GM19239 (cell line): ENCODE measurements around the gene COG4.
"Not testable (repeated sequence)": the region's sequence is repeated elsewhere in the genome, so short reads cannot be mapped to it uniquely, and the experiment has no call there.

Experiments
- DNase-seq: peaks from one replicate; pipeline ENCODE4 v3.0.0; 2011; ENCODE audit warnings: low spot score; ENCODE audit not compliant: insufficient read length
- FAIRE-seq: peaks from 2 replicates; lab custom pipeline; 2011; peaks lifted over from hg19 to GRCh38; lab: Jason Lieb, UNC

Gene COG4

GRCh38 chr16:70465999-70466804 lies 57.2 kb downstream of the COG4 start:
- FAIRE-seq: no peak
- no peak for DNase-seq

- no peak for FAIRE-seq
- DNase-seq: no peak
Measured at GRCh38 chr16:70463235-70463634, 60.1 kb downstream of the COG4 start.

GRCh38 chr16:70460737-70461261 lies 62.6 kb downstream of the COG4 start:
- DNase-seq (no peak), FAIRE-seq (no peak)

- DNase-seq: no peak
- FAIRE-seq: no peak
Measured at GRCh38 chr16:70457446-70458166, 65.7 kb downstream of the COG4 start.

- DNase-seq (no peak), FAIRE-seq (no peak)
Measured at GRCh38 chr16:70455910-70456309, 67.4 kb downstream of the COG4 start.

GRCh38 chr16:70454222-70455034 lies 68.9 kb downstream of the COG4 start, which contains the start of gene FCSK:
Gene FCSK (plus strand): TSS chr16:70454595. CDS start chr16:70463191, 8,596 bp downstream.
- DNase-seq: peak; percentile 95
- FAIRE-seq: peak; percentile 66

- no peak for DNase-seq
- FAIRE-seq: peak; percentile 86
Measured at GRCh38 chr16:70453892-70454221, 69.5 kb downstream of the COG4 start.

- DNase-seq (no peak), FAIRE-seq (no peak)
Measured at GRCh38 chr16:70453117-70453891, 70.0 kb downstream of the COG4 start.

- DNase-seq, FAIRE-seq: not testable (repeated sequence)
Measured at GRCh38 chr16:70451004-70451340, 72.4 kb downstream of the COG4 start.

GRCh38 chr16:70450142-70451003 lies 73.0 kb downstream of the COG4 start:
- not testable (repeated sequence) for DNase-seq, FAIRE-seq

- no peak for FAIRE-seq
- no peak for DNase-seq
Measured at GRCh38 chr16:70448075-70448474, 75.3 kb downstream of the COG4 start.

- FAIRE-seq (no peak), DNase-seq (no peak)
Measured at GRCh38 chr16:70444249-70445063, 78.9 kb downstream of the COG4 start.

GRCh38 chr16:70442344-70442743 lies 81.0 kb downstream of the COG4 start:
- FAIRE-seq: no peak
- DNase-seq: no peak

- FAIRE-seq (no peak), DNase-seq (no peak)
Measured at GRCh38 chr16:70441406-70441990, 81.9 kb downstream of the COG4 start.

GRCh38 chr16:70440009-70440692 lies 83.2 kb downstream of the COG4 start:
- FAIRE-seq: no peak
- DNase-seq: no peak

GRCh38 chr16:70438969-70439862 lies 84.1 kb downstream of the COG4 start, which contains the start of gene ST3GAL2:
Gene ST3GAL2 (minus strand): TSS chr16:70439100. CDS start chr16:70398530, 40,570 bp downstream.
- DNase-seq (peak; percentile 90), FAIRE-seq (peak; percentile 78)
